ENCODE data around the gene USP26.

The USP26 gene

GRCh38 chrX:133005042-133005441 lies 91.9 kb downstream of the USP26 start:
- peak; percentile 75 for TF ChIP-seq RAD21 (IDR thresholded peaks at IDR 0.05; ENCODE audit: low read depth)
- TF ChIP-seq TAF1 (IDR thresholded peaks at IDR 0.05; ENCODE audit: low read depth), result no peak

GRCh38 chrX:132999209-132999608 lies 97.7 kb downstream of the USP26 start:
- TF ChIP-seq TEAD4 (IDR thresholded peaks at IDR 0.05) (no peak), CREB1 (IDR thresholded peaks at IDR 0.05; ENCODE audit: low read depth) (no peak), TAF1 (IDR thresholded peaks at IDR 0.05; ENCODE audit: low read depth) (no peak), MAX (IDR thresholded peaks at IDR 0.05) (no peak), EP300 (IDR thresholded peaks at IDR 0.05; ENCODE audit: borderline replicate concordance) (no peak), CEBPB (IDR thresholded peaks at IDR 0.05) (no peak), ZBTB7A (IDR thresholded peaks at IDR 0.05; ENCODE audit: low read depth) (no peak), NFIC (IDR thresholded peaks at IDR 0.05) (no peak), RAD21 (IDR thresholded peaks at IDR 0.05; ENCODE audit: low read depth) (no peak), REST (IDR thresholded peaks at IDR 0.05; ENCODE audit: low read depth) (no peak), EGR1 (IDR thresholded peaks at IDR 0.05) (no peak), FOXM1 (IDR thresholded peaks at IDR 0.05; ENCODE audit: borderline replicate concordance, low read depth) (no peak), USF1 (IDR thresholded peaks at IDR 0.05) (no peak), YY1 (IDR thresholded peaks at IDR 0.05; ENCODE audit: low read depth) (no peak)

- TF ChIP-seq TAF1 (IDR thresholded peaks at IDR 0.05; ENCODE audit: low read depth) (no peak), EGR1 (IDR thresholded peaks at IDR 0.05) (no peak), TCF12 (IDR thresholded peaks at IDR 0.05; ENCODE audit: low read depth) (no peak), YY1 (IDR thresholded peaks at IDR 0.05; ENCODE audit: low read depth) (no peak)
Observed at GRCh38 chrX:132990835-132991234, 106.1 kb downstream of the USP26 start.

GRCh38 chrX:132986556-132986955 lies 110.4 kb downstream of the USP26 start:
- TF ChIP-seq EGR1 (IDR thresholded peaks at IDR 0.05), result no peak
- TF ChIP-seq CREB1 (IDR thresholded peaks at IDR 0.05; ENCODE audit: low read depth), result no peak
- no peak for TF ChIP-seq FOXM1 (IDR thresholded peaks at IDR 0.05; ENCODE audit: borderline replicate concordance, low read depth)
- TF ChIP-seq REST (IDR thresholded peaks at IDR 0.05; ENCODE audit: low read depth), result no peak
- TF ChIP-seq TAF1 (IDR thresholded peaks at IDR 0.05; ENCODE audit: low read depth), result no peak
- no peak for TF ChIP-seq USF1 (IDR thresholded peaks at IDR 0.05)
- TF ChIP-seq YY1 (IDR thresholded peaks at IDR 0.05; ENCODE audit: low read depth), result no peak
- TF ChIP-seq EP300 (IDR thresholded peaks at IDR 0.05; ENCODE audit: borderline replicate concordance), result no peak
- TF ChIP-seq MAX (IDR thresholded peaks at IDR 0.05), result no peak
- TF ChIP-seq NFIC (IDR thresholded peaks at IDR 0.05), result no peak
- TF ChIP-seq ZBTB7A (IDR thresholded peaks at IDR 0.05; ENCODE audit: low read depth), result no peak
- no peak for TF ChIP-seq RAD21 (IDR thresholded peaks at IDR 0.05; ENCODE audit: low read depth)
- no peak for TF ChIP-seq TCF12 (IDR thresholded peaks at IDR 0.05; ENCODE audit: low read depth)
- TF ChIP-seq CEBPB (IDR thresholded peaks at IDR 0.05), result no peak
- no peak for TF ChIP-seq TEAD4 (IDR thresholded peaks at IDR 0.05)

GRCh38 chrX:132984058-132984650 lies 112.8 kb downstream of the USP26 start:
- TF ChIP-seq TCF12 (IDR thresholded peaks at IDR 0.05; ENCODE audit: low read depth) (no peak), ZBTB7A (IDR thresholded peaks at IDR 0.05; ENCODE audit: low read depth) (no peak)

GRCh38 chrX:132983496-132983895 lies 113.4 kb downstream of the USP26 start:
- no peak for TF ChIP-seq RAD21 (IDR thresholded peaks at IDR 0.05; ENCODE audit: low read depth)
- TF ChIP-seq USF1 (IDR thresholded peaks at IDR 0.05), result no peak
- no peak for TF ChIP-seq CREB1 (IDR thresholded peaks at IDR 0.05; ENCODE audit: low read depth)
- TF ChIP-seq TEAD4 (IDR thresholded peaks at IDR 0.05), result no peak
- TF ChIP-seq TCF12 (IDR thresholded peaks at IDR 0.05; ENCODE audit: low read depth), result no peak
- no peak for TF ChIP-seq MAX (IDR thresholded peaks at IDR 0.05)
- TF ChIP-seq FOXM1 (IDR thresholded peaks at IDR 0.05; ENCODE audit: borderline replicate concordance, low read depth), result no peak
- TF ChIP-seq CEBPB (IDR thresholded peaks at IDR 0.05), result no peak
- no peak for TF ChIP-seq EP300 (IDR thresholded peaks at IDR 0.05; ENCODE audit: borderline replicate concordance)
- TF ChIP-seq NFIC (IDR thresholded peaks at IDR 0.05), result no peak
- no peak for TF ChIP-seq YY1 (IDR thresholded peaks at IDR 0.05; ENCODE audit: low read depth)
- no peak for TF ChIP-seq EGR1 (IDR thresholded peaks at IDR 0.05)
